MG63 (cell line): ENCODE results near the gene CORO1C. TPM values are rescaled to one million over a fixed set of nuclear protein-coding genes. Genes with fewer than 3 reads are reported as not detected.
"Not testable (repeated sequence)": the region's sequence is repeated elsewhere in the genome, so short reads cannot be mapped to it uniquely, and the experiment has no call there.

Experiments used
- DNase-seq: peaks from one replicate; pipeline ENCODE4 v3.0.0-alpha.2; 2020
- H3K27me3 ChIP-seq: fragments of 250-450 bp; sonication (Bioruptor Pico); 2 replicates; pipeline ENCODE4 v1.5.1; 2020; ENCODE audit warnings: mild to moderate bottlenecking, moderate library complexity
- H3K36me3 ChIP-seq: fragments of 250-450 bp; sonication (Bioruptor Pico); 2 replicates; pipeline ENCODE4 v1.5.1; 2020; ENCODE audit warnings: mild to moderate bottlenecking, moderate library complexity
- H3K4me3 ChIP-seq: fragments of 250-450 bp; sonication (Bioruptor Pico); 2 replicates; pipeline ENCODE4 v1.5.1; 2020; ENCODE audit warnings: mild to moderate bottlenecking, moderate library complexity
- H3K9me3 ChIP-seq: fragments of 250-450 bp; sonication (Bioruptor Pico); 2 replicates; pipeline ENCODE4 v1.5.1; 2020; ENCODE audit warnings: mild to moderate bottlenecking, moderate library complexity
- total RNA-seq: library from RNA; depleted of rRNA; stranded (reverse); fragments of >200 nt; shearing (Covaris generic); gene quantifications from 2 replicates; pipeline ENCODE4 v1.2.3, GENCODE V29; 2014; ENCODE audit warnings: low replicate concordance

The CORO1C gene
- total RNA-seq, 1 experiment from 2014 or later: 229 TPM

- H3K36me3 ChIP-seq: peaks cover 4% of the 10 kb centered on the region; the same call in 1 of the 2 replicates
- no peaks in the 10 kb centered on the region for H3K27me3 ChIP-seq
- H3K4me3 ChIP-seq: no peak overlapping the region
- peak; percentile 88 for DNase-seq
- H3K9me3 ChIP-seq: no peaks in the 10 kb centered on the region
These were observed 101.4 kb downstream of the CORO1C start for GRCh38 chr12:108629824-108630476.

- Histone ChIP-seq H3K4me3 (no peak overlapping the region), H3K9me3 (no peaks in the 10 kb centered on the region), H3K27me3 (no peaks in the 10 kb centered on the region), H3K36me3 (peaks cover 4% of the 10 kb centered on the region; the same call in 1 of the 2 replicates)
- no peak for DNase-seq
These were observed 102.2 kb downstream of the CORO1C start for GRCh38 chr12:108629151-108629550.

GRCh38 chr12:108627134-108627920 is 104.0 kb downstream of the CORO1C start:
- no peak for DNase-seq
- Histone ChIP-seq H3K36me3 (peaks cover 4% of the 10 kb centered on the region; the same call in 1 of the 2 replicates), H3K9me3 (no peaks in the 10 kb centered on the region), H3K4me3 (no peak overlapping the region), H3K27me3 (no peaks in the 10 kb centered on the region)

GRCh38 chr12:108625228-108625627 is 106.1 kb downstream of the CORO1C start:
- DNase-seq: no peak
- Histone ChIP-seq H3K36me3 (peaks cover 4% of the 10 kb centered on the region; the same call in 1 of the 2 replicates), H3K4me3 (no peak overlapping the region), H3K27me3 (no peaks in the 10 kb centered on the region), H3K9me3 (no peaks in the 10 kb centered on the region)

GRCh38 chr12:108623577-108623976 is 107.7 kb downstream of the CORO1C start:
- no peaks in the 10 kb centered on the region for H3K36me3 ChIP-seq

DNA sequence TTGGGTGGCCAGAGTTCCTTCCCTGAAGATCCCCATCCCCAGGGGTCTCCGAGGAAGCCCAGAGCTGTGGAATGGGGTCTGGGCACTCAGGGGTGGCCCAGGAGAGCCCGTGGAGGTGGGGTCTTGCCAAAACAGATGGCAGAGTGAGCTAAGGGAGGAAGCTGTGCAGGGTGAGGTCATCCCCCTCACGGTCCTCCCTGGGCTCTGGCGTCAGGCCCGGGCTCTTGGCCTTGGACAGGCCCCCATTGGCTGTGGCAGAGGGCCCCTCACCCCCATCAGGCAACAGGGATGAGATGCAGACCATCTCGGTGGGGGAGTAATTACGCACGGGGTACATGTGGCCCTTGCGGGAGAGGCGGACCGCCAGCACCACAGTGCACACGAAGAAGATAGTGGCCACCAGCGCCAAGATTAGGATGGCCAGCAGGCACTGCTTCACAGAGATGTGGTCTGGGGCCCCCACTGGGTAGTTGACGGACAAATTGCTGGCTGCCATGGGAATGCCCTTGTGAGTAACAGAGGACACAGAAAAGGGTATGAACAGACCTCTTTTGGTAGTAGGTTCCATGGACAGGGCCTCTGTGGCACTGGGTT is 108.3 kb downstream of the CORO1C start:
- no peak overlapping the region for H3K4me3 ChIP-seq
- H3K27me3 ChIP-seq: no peaks in the 10 kb centered on the region
- H3K9me3 ChIP-seq: no peaks in the 10 kb centered on the region
- DNase-seq: no peak
- H3K36me3 ChIP-seq: no peaks in the 10 kb centered on the region

More at GRCh38 chr12:108623577-108623976, 107.7 kb downstream of the CORO1C start:
- H3K27me3 ChIP-seq: no peaks in the 10 kb centered on the region
- no peaks in the 10 kb centered on the region for H3K9me3 ChIP-seq
- H3K4me3 ChIP-seq: no peak overlapping the region
- DNase-seq: no peak

DNA sequence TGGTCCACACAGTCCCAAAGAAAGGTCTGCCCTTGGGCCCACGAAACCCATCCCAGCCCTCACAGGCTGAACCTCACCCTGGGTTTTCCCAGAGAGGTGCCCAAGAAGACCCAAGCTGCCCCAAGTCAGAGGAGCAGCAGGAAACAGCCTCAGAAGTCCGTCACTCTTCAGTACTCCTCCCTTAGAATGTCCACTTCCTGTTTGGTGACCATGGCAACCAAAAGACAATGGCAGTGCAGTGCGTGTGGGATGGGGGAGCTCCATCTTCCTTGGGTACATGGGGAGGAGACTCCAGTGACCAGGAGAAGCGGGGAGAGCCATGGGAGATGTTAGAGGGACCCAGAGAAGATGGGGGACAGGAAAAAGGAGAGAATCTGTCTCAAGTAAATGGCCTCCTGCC is 108.9 kb downstream of the CORO1C start:
- Histone ChIP-seq H3K4me3 (no peak overlapping the region), H3K9me3 (no peaks in the 10 kb centered on the region), H3K27me3 (no peaks in the 10 kb centered on the region), H3K36me3 (no peaks in the 10 kb centered on the region)
- no peak for DNase-seq

- H3K9me3 ChIP-seq: no peaks in the 10 kb centered on the region
- DNase-seq: no peak
- H3K4me3 ChIP-seq: no peak overlapping the region
- no peaks in the 10 kb centered on the region for H3K36me3 ChIP-seq
- H3K27me3 ChIP-seq: no peaks in the 10 kb centered on the region
These were observed 110.2 kb downstream of the CORO1C start for GRCh38 chr12:108621161-108621560.

DNA sequence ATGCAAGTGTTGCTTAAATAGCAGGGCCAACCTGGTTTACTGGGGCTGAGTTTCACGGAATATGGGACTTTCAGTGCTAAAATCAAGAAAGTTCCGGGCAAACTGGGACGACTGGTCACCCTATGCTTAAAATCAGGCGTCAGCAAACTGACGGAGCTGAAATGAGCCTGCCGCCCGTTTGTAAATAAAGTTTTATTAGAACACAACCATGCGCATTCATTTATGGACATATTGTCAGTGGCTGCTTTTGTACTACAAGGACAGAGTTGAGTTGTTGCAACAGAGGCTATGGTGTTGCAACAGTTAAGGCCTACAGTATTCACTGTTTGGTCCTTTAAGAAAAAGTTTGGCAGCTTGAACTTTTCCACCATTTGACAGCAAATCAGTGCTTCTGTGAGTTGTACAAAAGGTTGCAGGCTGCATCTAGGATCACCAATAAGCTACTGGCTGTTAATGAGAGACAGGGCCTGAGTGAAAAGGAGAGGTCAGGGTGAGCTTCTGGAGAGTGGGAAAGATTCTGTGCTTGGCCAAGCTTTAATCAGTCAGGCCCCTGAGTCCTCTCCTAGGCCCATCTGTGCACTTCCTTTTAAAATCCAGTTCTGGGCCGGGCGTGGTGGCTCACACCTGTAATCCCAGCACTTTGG is 111.0 kb downstream of the CORO1C start:
- no peak for DNase-seq
- Histone ChIP-seq H3K36me3 (no peaks in the 10 kb centered on the region), H3K9me3 (0 out of 2 replicates have a peak, but pooled peaks cover 4% of the 10 kb centered on the region), H3K4me3 (no peak overlapping the region), H3K27me3 (no peaks in the 10 kb centered on the region)

DNA sequence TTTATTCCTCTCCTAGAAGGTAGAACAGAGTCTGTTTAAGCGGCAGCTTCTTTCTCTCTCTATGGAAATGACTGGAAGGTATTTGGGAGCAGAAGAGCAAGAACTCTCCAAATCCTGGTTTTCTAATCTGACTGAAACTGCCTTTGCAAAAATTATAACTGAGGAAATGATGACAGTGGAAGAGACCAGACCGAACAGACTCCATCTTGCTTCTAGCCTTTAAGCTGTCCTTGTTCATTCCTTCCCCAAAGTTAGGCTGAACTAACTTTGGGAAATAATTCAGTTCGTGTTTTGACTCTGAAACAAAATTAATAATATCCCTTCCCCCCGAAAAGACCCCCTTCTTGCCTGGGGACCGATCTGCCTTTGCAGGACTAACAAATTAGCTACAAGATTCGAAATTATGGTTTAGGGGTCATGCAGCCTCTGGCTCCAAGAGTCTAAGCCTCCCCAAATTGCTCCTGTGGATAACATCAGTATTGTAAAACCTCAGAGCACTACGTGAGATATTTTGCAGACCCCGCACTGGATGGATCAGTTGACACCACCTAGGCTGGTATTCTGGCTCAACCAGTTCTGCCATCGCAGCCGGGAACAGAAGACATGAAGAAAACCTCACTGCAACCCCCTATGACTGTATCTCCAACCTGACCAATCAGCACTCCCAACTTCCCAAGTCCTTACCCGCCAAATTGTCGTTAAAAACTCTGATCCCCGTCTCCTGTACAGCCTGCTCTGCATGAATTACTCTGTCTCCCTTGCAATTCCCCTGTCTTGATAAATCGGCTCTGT is 111.8 kb downstream of the CORO1C start:
- H3K36me3 ChIP-seq: no peaks in the 10 kb centered on the region
- no peak for DNase-seq
- H3K9me3 ChIP-seq: 0 out of 2 replicates have a peak, but pooled peaks cover 4% of the 10 kb centered on the region
- no peak overlapping the region for H3K4me3 ChIP-seq
- no peaks in the 10 kb centered on the region for H3K27me3 ChIP-seq

- H3K4me3 ChIP-seq, H3K9me3 ChIP-seq, H3K36me3 ChIP-seq, H3K27me3 ChIP-seq, DNase-seq: not testable (repeated sequence)
These were observed 112.4 kb downstream of the CORO1C start for GRCh38 chr12:108618953-108619274.

DNA sequence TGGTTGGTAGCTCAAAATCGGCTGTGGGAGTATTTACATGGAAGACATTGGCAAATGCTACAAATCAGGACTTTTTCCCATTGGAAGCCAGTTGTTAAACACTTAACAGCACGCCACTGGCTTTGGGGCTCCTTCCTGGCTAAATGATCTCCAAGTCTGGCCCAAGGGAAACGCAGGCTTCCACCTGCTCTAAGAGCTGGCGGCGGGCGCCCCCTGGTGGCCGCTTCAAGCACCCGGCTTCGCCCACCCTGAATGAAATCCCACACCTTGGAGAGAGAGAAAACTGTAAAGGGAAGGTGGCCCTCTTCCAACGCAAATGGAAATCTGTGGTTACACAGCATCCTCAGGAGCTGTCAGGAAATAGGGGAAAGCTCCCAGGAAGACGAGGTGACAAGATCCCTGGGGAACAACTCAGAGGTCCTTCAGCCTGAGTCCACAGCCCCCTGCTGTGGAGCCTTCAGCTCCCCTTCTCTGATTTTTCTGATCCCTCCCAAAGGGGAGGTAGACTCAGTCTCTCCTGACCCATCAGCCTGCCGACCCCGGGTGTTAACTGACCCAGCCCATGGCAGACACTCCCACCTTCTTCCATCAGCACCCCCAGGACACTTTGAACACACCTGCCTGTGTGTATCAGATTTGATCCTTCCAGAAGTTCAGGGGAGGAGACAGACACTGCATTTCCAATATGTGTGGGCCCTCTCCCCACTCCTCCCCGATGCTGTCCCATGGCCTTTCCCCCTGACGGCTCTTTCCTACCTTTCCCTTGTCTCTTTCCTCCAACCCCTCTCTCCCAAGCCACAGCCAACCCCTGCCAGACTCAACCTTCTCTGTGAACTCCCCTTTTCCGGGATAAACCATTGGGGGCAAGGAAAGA is 113.0 kb downstream of the CORO1C start:
- Histone ChIP-seq H3K9me3 (0 out of 2 replicates have a peak, but pooled peaks cover 4% of the 10 kb centered on the region), H3K4me3 (no peak overlapping the region), H3K36me3 (no peaks in the 10 kb centered on the region), H3K27me3 (no peaks in the 10 kb centered on the region)
- DNase-seq: peak; percentile 76

- Histone ChIP-seq H3K36me3 (no peaks in the 10 kb centered on the region), H3K27me3 (no peaks in the 10 kb centered on the region), H3K9me3 (0 out of 2 replicates have a peak, but pooled peaks cover 4% of the 10 kb centered on the region), H3K4me3 (no peak overlapping the region)
- peak; percentile 49 for DNase-seq
These were observed 114.1 kb downstream of the CORO1C start for GRCh38 chr12:108616941-108617858.

DNA sequence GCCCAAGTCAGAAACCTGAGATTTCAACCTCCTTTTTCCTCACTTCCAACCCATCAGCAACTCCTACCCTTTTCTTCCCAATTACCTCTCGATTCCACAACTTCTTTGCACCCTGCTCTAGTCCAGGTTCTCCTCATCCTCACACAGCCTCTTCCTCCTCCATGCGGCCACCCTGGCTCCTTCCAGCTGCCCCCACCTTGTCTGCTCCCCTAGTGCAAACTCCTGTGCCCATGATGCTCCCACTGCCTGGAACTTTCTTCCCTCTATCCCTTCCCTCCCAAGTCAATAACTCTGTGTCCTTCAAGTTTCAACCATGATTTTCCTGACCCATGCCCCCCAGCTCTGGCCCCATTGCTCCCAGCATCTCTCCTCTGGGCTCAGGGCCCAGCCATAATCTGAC is 115.0 kb downstream of the CORO1C start:
- H3K4me3 ChIP-seq: no peak overlapping the region
- no peak for DNase-seq
- no peaks in the 10 kb centered on the region for H3K27me3 ChIP-seq
- 0 out of 2 replicates have a peak, but pooled peaks cover 4% of the 10 kb centered on the region for H3K9me3 ChIP-seq
- no peaks in the 10 kb centered on the region for H3K36me3 ChIP-seq

DNA sequence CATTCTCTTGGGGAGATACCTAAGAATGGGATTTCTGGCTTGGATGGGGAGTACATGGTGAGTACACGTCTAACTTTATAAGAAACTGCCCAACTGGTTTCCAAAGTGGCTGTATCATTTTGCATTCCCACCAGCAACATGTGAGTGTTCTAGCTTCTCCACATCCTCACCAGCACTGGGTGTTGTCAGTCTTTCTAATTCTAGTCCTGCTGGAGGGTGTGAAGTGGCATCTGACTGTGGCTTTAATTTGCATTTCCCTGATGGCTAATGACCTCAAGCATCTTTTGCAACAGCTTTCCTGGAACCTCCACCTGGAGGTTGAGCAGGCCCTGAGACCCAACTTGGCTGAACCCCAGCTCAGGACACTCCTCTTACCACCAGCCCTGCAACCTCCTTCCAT is 115.4 kb downstream of the CORO1C start:
- H3K27me3 ChIP-seq: no peaks in the 10 kb centered on the region
- DNase-seq: no peak
- 0 out of 2 replicates have a peak, but pooled peaks cover 4% of the 10 kb centered on the region for H3K9me3 ChIP-seq
- H3K4me3 ChIP-seq: no peak overlapping the region
- no peaks in the 10 kb centered on the region for H3K36me3 ChIP-seq
